GM21367 (cell line): ENCODE results near the gene HMCN2.

ENCODE experiments used
- ATAC-seq: cut with Tn5 transposase; IDR thresholded peaks from one replicate; pipeline ENCODE4 v1.9.1; 2021; ENCODE audit not compliant: unreplicated experiment

HMCN2 gene

DNA sequence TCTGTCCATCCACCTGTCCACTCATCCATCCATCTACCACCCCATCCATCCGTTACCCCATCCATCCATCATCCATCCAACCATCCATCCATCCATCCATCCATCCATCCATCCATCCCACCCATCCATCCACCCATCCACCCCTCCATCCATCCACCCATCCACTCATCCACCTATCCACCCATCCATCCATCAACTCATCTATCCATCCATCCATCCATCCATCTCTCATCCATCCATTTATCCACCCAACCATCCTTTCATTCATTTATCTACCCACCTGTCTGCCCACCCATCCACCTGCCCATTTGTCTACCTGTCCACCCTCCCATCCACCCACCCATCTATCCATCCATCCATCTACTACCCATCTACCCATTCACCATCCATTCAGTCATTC lies 95.1 kb downstream of the HMCN2 start:
- ATAC-seq, result no peak

DNA sequence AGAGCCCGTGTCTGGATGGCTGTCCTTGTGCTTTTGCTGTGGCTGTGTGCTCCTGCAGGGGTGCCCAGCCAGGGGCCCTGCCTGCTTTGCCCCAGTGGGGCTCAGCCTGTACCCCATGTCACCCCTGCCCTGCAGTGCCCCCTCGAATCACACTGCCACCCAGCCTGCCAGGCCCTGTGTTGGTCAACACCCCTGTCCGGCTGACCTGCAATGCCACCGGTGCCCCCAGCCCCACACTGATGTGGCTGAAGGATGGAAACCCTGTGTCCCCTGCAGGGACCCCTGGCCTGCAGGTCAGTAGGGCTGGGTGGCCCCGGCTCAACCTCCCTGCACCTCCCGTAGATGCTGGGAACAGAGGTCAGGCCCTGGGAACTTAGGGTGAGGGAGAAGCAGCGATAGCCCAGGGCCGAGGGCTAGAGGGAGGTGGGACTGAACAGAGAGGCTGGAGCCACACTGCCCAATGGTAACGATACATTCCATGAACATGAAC lies 96.4 kb downstream of the HMCN2 start:
- no peak for ATAC-seq

DNA sequence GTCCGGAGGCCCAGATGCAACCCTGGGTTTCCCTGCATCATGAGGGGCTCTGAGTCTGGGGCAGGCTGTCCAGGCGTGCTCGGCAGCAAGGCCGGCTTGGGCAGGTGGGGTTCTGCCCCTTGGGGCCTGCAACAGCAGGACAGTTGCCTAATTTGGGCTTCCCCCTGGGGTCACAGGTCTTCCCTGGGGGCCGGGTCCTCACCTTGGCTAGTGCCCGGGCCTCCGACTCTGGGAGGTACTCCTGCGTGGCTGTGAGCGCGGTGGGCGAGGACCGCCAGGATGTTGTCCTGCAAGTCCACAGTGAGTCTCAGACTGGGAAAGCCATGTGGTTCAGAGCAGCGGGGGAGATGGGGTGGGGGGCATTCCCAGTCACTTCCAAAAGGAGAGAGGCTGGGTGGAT lies 97.1 kb downstream of the HMCN2 start:
- ATAC-seq, result no peak

DNA sequence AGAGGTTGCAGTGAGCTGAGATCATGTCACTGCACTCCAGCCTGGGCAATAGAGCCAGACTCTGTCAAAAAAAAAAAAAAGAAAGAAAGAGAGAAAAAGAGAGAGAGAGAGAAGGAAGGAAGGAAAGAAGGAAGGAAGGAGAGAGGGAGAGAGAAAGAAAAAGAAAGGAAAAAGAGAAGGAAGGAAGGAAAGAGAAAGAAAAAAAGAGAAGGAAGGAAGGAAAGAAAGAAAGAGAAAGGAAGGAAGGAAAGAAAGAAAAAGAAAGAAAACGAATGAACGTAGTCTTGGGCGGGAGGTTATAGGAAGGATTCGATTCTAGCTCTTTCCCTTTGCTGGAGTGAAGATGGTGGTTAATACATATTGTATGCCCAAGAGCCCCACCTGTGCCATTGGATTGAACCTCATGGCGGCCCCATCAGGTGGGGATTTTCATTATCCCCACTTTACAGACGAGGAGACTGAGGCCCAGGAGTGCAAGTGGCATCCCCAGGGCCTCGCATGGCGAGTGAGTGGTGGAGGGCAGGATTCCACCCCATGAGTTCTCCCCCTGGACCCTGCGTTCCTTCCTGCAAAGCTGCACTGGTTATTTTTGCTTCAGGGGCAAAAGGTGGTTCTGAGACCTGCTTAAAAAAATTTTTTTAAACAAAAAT lies 98.3 kb downstream of the HMCN2 start:
- ATAC-seq, result no peak

DNA sequence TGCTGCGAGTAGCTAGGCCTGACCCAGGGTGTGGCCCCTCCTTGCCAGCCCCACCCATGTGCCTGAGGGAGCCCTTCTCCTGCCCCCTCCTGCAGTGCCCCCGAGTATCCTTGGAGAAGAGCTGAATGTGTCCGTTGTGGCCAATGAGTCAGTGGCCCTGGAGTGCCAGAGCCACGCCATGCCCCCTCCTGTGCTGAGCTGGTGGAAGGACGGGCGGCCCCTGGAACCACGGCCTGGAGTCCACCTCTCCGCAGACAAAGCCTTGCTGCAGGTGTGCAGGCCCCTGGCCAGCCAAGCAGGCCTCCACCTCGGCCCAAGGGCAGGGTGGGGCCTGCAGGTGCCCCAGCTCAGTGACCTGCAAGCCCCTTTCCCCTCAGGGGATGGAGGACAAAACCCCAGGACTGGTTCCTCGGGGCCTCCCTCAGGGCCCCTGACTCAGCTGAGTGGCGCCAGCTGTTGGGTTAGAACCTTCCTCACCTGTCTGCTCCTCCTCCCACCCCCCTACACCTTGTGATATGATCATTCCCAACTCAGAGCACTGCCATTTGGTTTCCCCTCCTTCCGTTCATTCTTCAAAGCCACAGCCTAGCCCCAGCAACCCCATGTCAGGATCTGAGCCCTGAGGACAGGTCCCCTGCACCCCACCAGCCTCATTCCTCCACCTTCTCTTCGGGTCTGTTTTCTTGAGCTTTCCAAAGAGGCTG lies 99.2 kb downstream of the HMCN2 start:
- ATAC-seq, result no peak

DNA sequence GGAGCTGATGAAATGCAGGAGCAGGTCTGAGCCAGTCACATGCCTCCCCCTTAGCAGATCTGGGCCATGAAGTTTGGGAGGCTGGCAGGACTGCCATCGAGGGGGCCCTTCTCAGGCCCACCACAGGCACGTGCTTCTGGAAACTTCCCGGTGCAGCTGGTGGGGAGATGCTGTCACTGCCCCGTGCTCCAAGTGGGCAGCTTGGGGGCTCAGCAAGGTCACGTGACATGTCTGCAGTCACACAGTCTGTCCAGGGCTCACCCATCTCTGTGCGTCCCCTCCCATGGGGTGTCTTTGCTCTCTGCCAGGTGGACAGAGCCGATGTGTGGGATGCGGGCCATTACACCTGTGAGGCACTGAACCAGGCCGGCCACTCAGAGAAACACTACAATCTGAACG lies 99.8 kb downstream of the HMCN2 start:
- ATAC-seq, result no peak

DNA sequence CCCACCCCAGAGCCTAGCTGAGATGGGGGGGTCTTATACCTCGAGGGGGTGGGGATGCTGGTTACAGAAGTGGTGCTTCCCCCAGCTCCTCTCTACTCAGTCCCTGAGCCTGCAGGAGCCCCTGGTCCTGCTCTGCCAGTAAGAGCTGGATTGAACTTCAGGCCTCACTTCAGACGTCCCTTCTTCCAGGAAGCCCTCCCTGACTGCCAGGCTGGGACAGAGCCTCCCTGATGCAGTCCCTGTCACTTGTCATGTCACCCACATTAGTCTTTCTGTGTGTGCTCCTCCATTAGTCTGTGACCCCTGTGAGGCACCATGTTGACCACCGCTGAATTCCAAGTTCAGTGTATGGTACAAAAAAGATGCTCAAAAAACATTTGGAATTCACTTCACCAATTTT lies 100.5 kb downstream of the HMCN2 start:
- no peak for ATAC-seq

DNA sequence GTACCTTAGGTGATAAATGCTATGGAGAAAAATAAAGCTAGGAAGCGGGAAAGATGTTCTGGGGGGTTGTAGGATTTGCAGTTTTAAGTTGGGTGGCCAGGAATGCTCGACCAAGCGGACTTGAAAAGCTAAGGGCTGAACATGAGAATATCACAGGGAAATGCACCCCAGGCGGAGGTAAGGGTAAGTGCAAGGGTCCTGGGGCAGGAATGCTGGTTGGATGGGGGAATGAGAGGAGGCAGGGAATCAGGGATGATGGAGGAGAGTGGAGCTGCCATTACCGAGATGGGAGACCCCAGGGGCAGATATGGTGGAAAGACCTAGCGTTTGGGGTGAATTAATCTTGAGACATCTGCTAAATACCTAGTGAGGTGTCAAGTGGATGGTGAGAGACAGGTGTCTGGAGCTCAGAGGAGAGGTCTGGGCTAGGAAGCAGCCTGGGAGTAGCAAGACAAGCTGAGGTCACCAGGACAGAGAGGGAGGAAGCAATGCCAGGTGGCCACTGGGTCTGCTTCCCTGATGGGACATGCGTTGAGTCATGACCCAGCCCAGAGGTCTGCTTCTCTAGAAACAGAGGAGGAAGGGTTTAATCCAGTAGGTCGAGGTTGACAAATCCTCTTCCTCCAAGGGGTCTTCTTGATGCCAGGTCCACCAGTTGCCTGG lies 101.5 kb downstream of the HMCN2 start:
- no peak for ATAC-seq

DNA sequence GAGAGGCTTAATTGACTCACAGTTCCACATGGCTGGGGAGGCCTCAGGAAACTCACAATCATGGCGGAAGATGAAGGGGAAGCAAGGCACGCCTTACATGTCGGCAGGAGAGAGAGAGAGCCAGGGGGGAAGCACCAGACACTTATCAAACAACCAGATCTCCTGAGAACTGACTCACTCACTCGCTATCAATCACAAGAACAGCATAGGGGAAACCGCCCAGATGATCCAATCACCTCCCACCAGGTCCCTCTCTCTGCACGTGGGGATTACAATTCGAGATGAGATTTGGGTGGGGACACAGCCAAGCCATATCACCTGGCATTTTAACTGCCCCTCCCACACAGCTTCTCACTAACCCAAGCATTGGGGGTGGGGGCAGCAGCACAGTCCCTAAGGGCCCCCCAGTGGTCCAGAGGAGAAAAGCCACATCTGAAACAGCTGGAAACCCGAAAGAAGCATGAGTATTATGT lies 103.1 kb downstream of the HMCN2 start:
- ATAC-seq, result no peak

DNA sequence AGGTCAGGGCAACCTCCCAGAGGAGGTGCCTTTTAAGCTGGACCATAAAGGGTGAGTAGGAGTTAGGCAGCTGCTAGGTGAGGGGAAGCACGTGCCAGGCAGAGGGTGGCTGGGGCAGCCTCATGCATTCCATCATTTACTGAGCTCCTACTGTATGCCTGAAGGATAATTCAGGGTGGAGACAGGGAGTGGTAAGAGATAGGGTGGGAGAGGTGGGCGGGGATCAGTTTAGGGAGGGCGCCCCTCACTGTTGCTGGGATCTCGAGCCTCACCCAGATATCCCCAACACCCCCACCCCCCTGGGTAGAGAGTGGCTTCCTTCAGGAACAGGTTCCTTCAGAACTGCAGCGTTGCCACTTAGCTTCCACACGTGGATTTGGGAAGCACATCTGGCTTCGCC lies 104.7 kb downstream of the HMCN2 start:
- no peak for ATAC-seq

DNA sequence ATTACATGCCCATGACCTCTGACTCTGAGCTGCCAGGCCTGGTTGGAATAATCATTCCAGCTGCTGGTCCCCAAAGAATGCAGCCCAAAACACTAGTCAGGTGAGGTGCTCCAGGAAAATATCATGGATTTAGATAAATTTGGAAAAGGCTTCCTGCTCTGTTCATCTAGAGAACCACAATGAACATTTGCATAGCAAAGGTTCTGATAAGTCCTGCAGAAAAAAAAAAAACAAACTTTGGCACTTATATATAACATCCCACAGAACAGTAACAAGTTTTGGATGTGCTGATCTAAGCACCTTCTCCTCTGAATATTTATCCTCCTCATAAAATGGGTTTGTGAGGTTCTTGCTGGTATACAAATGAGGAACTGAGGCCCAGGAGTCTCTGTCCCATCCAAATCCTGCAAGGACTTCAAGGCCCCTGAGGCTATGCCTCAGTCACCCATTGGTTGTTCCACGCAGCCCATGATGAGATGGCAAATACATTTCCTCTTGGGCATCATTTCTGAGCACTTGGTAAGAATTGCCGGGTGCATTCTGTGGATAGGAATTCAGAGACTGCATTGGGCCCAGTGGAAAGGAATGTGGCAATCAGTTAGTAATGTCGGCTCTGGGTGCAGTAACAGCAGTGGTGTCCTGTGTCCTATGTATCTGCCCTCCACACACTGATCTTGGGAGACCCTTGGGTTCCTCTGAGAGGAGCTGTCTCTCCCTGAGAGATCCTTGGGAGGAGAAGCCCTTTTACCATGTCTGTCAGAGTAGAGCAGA lies 105.8 kb downstream of the HMCN2 start:
- ATAC-seq, result no peak

DNA sequence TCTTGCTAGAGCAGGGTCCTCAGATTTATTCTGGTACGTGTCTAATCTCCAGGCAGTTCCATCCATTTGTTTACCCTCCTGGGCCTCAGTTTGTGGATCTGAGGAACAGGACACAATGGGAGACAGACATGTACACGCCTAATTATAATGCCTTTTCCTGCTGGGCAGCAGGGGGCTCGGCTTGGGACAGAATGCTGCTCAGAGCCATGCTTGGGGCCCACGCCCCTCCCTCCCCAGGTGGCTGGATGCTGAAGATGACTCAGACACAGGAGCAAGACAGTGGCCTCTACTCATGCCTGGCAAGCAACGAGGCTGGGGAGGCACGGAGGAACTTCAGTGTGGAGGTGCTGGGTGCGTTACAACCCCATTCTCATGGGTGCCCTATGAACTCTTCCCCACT lies 106.5 kb downstream of the HMCN2 start:
- no peak for ATAC-seq

DNA sequence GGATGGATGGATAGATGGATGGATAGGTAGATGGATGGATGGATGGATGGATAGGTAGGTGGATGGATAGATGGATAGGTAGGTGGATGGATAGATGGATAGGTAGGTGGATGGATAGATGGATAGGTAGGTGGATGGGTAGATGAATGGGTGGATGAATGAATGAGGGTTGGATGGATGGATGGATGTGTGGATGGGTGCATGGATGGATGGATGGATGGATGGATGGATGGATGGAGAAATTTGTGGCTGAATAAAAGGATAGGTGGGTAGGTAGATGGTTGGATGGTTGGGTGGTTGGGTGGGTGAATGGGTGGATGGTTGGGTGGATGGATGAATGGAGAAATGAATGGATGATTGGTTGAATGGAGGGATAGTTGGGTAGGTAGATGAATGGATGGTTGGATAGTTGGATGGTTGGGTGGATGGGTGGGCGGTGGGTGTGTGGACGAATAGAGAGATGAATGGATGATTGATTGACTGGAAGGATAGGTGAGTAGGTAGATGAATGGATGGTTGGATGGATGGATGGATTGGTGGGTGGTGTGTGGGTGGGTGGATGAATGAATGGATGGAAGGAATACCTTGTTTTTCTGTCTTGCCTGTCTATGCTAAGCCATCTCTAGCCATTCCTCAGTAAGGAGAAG lies 108.2 kb downstream of the HMCN2 start:
- no peak for ATAC-seq

DNA sequence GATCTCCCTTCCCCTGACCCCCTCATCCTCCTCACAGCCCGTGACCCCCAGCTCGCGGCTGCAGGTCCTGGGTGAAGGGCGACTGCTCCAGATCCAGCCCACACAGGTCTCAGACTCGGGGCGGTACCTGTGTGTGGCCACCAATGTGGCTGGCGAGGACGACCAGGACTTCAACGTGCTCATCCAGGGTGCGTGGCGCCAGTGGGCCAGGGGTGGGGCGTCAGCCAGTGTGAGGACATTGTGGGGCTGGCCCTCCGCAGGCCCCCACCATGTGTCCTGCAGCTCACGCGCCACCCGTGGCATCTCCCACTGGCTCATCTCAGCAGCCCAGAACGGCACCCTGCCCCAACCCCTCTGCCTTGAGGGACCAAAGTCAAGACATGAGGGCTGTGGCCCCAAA lies 112.1 kb downstream of the HMCN2 start:
- ATAC-seq, result no peak

DNA sequence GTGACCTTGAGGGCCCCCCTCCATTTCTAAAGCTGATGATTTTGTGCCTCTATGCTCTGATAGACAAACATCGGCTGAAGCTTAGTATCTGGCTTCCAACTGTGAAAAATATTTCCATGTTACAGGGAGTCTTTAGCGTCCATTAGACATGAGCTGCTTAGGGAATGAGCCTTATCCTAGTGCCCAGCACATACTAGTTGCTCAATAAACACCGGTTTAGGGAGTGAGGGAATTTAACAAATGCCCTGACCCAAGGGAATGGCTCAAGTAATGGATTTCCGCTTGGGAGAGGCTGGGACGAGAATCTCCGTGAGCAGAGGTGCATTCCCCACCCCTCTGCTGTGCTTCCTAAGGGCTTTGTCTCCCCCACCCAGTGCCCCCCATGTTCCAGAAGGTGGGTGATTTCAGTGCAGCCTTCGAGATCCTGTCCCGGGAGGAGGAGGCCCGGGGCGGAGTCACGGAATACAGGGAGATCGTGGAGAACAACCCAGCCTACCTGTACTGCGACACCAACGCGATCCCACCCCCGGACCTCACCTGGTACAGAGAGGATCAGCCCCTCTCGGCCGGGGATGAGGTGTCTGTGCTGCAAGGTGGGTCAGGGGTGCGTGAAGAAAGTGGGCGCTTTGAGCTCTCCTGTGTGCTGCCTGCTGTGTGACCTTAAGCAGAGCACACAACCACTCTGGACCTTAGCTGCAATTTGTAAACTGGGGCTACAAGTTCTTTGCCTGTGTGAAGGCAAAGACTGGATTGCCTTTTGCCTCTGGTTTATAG lies 113.5 kb downstream of the HMCN2 start:
- no peak for ATAC-seq

DNA sequence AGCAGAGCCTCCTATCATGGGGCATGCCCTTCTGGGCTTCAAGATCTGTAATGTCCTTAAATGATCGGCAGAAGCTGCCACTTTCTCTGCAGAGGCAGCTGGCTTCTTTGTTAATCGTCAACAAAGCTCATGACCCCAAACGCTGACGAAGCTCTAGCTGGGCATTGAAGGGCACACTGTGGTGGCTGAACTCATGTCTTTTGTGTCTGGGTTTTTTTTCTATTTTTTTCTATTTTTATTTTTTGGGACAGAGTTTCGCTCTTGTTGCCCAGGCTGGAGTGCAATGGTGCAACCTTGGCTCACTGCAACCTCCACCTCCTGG lies 114.0 kb downstream of the HMCN2 start:
- ATAC-seq, result no peak

DNA sequence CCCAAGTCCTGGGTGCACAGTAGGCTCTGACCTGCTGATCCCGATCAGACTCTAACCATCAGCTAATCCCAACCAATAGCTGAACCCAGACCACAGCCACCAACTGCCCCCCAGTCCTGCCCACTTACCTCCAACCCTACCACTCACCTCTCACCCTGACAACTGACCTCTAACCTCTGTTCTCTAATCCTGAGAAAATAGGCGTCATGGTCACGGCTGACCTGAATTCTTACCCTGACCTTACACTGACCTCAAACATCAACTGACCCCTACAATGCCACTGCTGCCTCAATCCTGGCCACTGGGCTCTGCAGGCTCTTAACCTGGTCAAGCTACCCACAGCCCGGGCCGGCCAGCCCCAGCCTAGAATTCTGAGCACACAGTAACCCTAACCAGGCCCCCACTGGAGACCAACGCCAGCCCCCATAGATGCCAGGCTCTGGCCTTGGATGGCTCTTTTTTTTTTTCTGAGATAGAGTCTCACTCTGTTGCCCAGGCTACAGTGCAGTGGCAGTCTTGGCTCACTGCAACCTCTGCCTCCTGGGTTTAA lies 115.4 kb downstream of the HMCN2 start:
- no peak for ATAC-seq

DNA sequence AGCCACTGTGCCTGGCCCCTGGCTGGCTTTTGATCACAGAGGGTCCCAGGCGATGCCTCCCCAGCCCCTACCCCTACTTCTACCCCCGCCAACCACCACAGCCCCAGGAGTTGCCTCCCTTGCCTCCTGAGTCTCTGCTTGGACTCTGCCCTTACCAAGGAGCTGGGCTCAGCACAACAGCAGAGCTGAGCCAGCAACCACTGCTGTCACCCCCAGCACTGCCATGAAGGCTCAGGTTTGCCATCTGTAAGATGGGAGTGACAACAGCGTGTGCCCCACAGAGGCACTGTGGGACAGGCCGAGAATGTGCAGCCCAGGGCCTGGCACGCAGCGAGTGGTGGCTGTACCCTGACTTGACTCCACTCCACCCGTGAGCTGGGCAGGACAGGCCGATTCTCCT lies 116.1 kb downstream of the HMCN2 start:
- no peak for ATAC-seq

DNA sequence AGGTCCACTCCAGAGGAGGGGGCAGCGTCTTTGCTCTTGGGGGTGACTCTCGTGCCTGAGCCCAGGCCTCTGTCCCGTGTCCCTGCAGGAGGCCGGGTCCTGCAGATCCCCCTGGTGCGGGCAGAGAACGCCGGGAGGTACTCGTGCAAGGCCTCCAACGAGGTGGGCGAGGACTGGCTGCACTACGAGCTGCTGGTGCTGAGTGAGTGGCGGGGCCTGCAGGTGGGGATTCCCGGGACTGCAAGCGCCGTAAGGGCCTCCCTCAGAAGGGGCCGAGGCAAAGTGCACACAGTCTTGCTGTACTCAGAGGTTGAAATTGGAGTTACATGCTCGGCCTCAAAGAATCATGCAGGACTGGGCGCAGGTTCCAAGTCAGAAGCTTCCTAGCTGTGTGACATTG lies 116.5 kb downstream of the HMCN2 start:
- ATAC-seq, result no peak
